Kidney tubule cell (primary cell): ENCODE measurements around the gene RAP1B.
A peak's percentile ranks its signal among the peaks of the same experiment; 100 is the strongest.

ENCODE experiments used
- DNase-seq: peaks from one replicate; pipeline ENCODE4 v3.0.0-alpha.2; 2018; ENCODE audit warnings: low spot score

Gene RAP1B

DNA sequence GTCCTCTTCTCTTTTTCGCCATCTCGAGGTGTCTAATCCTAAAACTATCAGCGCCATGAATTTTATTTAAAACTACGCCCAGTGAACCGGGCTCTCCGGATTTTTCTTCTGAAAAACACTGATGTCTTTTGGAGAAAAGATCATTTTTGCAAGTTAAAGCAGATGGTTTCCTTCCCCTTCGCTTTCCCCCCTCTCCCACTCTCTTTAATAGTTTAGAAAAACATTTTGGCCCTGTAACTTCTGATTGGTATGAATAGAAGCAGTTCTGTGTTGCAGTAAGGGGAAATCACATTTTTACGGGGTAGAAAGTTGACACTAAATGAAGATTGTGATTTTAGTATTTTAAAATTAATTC, 1.1 kb downstream of the RAP1B start:
- DNase-seq, result no peak

DNA sequence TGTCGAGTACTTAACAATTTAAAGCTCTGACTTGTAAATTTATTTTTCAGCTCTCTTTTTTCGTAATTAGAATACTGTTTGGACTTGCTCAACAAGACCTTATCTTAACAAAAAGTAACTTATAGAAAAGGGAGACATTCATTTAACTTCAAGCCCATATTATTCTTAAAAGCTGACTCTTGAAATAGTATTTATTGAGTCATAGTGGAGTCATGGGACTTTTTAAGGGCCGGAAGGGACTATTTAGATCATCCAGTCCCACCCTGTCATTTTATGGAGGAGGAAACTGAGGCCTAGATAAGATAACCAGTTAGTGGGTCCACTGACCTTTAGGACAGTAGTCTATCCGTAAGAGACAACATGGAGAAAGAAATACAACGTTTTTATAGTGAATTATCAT, 1.5 kb downstream of the RAP1B start:
- DNase-seq, result peak; percentile 44

DNA sequence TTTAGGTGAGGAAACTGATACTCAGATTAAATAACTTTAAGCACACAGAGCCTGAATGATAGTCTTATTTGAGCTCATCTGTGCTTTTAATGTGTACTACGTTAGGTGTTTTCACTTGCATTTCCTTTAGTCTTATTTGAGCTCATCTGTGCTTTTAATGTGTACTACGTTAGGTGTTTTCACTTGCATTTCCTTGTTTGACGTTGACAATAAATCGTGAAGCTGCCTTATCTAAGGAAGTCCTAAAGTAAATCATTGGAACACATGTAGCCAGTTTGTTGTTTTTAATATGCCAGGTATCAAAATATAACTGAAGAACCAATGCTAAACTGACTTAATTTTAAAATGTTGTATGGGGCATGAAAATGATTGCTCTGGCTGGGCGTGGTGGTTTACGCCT, 2.0 kb downstream of the RAP1B start:
- DNase-seq, result no peak

DNA sequence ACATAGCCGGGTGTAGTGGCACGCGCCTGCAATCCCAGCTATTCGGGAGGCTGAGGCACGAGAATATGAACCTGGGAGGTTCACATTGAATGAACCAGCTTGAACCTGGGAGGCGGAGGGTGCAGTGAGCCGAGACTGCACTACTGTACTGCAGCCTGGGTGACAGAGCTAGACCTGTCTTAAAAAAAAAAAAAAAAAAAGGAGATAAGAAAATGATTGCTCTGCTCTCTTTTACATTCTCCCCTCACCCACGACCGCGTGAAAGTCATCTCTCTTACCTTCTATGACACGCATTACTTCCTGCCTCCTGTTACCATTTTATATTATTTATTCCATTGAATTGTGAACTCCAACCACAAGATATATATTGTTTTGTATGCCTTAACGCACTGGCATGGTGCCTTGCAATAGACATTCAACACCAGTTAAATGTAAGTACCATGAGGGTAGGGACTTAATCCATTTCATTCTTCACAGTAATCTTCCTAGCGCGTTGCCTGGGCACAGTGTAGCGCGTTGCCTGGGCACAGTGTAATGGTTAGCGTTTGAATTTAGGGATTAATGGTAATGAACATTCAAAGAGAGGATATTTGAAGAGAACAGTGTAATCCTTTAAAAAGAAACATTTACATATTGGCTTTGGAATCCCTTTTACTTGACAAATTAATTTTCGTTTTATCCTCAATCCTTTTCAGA, 2.7 kb downstream of the RAP1B start:
- peak; percentile 16 for DNase-seq

DNA sequence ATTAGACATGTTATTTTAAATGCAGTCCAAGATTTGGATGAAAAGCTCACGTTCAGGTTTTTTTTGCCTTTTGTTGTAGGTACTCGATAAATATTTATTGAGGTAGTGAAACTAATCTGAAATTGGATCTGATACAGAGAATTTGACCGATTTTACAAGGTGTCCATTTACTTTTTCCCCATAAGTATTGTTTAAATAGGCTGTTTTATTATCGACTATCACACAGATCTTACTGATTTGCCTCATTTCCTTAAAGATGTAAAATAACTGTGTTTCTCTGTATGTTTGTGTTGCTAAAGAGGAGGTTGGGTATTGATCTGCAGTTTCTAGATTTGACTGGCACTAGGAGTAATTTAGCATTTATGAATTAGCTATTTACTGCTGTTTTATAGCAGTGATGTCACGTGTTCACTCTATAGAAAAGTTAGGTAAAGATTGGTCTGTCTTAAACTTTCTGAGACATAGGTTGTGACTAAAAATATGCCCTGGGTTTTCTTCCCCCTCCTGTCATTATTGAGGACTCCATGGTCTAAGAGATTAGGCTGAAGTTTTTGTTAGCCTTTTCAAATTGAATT, 3.5 kb downstream of the RAP1B start:
- no peak for DNase-seq

DNA sequence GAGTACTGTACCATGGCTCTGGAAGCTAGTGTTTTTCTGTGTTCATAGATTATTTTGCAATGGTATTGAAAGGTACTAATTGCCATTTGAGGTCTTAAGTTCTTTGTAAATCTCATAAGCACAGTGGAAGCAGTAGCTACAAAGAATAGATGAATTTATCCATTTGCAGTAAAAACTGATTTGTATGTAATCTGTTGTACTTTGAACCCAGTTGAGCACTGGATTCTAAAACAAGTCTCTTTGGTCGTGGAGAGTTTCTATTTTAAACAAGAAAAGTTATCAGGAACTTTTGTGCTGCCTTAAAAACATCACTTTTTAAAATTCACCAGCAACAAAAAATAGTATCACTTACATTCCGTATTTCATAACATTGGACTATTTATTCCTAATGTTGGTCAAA, 4.1 kb downstream of the RAP1B start:
- no peak for DNase-seq

DNA sequence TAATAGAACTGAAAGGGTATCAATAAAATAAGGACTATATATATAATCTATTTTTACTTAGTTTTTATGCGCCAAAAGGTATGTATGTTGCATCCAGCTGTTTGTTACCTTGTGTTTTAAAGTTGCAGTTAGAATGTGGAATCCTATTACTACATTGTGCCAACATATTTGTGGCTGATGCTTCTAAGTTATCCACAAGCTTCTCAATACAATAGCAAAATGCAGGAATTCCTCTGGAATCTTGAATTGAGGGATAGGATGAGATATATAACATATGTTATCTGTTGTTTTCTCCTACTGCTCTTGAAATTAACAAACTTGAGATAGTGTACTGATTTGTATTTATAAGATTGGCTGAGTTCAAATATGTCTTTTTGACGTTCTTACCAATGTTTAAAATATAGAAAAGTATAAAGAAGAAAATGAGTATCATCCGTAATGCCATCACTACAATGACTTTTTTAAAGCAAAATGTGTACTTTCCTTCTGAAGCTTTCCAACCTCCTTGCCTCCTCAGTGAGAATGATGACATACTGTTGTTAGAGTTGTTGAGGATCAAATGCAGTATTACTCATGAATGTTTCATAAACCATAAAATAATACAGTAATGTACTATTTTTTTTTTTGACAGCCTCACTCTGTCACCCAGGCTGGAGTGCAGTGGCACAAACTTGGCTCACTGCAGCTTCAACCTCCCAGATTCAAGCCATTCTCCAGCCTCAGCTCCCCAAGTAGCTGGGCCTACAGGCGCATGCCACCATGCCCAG, 6.6 kb downstream of the RAP1B start:
- no peak for DNase-seq

DNA sequence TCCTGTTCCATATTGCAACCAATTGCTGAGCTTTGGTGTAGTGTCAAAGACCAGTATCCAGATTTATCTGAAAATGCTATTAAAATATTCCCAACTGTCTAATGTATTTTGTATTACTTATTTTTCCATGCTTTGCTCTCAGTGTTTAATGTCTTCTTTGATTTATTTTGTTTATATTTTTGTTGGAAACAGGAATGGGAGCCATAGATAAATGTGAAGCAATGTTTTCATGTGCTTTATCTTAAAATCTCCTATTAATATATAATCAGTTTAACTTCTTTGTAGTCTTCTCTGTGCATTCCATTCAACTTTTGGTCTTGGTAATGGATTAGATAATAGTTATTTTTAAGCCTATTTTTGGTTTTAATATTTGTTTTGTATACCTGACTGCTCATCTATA, 8.8 kb downstream of the RAP1B start:
- no peak for DNase-seq

DNA sequence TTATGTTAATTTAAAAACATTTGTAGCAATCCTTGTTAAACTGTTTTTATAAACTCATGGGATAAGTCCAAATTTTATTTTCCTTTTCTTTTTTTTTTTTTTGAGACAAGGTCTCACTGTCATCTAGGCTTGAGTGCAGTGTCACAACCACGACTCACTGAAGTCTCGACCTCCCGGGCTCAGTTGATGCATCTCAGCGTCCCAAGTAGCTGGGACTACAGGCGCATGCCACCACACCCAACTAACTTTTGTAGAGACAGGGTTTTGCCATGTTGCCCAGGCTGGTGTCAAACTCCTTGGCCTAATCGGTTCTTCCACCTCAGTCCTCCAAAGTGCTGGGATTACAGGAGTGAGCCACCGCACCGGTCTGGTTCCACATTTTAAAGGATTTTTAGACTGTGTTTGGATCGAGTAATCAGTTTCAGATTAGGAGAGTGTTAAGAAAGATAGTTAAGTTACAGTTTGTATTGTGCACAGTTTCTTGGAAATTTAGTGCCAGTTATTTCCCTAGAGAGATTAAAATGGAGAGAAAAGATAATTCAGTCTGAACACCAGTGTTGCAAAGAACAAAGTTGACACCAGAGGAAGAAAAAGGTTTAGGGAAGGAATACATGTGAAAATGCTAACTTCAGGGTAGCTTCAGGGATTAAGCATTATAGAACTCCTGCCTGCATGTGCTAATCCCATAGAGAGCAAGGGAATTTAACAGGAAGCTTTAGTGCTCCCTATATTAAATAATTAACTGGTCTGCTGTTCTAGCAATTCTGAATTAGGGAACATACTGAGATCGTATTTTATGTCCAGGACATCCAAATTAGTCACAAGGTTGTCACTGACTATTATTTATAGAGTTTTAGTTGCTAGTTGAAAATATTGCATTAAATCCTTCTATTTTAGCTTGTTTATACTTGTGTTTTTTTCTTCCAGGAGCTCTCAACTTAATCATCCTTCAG, 10.1 kb downstream of the RAP1B start:
- DNase-seq, result no peak

DNA sequence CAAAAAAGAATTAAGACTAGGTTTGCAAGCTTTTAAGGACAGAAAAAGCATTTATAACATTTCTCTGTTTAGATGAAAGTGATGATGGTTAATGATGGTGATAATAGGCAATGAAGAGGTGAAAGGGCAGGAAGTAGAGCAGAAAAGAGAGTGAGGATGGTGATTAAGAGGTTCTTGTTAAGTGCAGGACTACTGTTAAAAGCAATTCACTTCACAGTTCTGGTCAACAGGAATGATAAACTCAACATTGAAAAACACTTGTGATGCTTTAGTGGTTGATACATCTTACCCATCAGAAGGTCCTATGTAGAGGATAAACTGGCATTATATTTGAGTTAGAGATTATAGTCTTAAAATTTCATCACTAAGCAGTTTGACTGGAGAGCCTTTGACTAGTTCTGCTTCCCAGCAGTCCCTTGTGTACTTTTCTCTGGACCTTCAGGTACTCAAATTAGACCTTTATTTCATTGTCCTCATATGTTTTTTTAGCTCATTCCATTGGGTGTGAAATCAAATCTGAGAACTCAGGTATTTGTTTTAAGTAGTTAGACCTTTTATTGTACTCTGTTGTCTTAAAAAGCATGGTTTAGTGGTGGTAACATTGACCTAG, 10.9 kb downstream of the RAP1B start:
- DNase-seq, result no peak

DNA sequence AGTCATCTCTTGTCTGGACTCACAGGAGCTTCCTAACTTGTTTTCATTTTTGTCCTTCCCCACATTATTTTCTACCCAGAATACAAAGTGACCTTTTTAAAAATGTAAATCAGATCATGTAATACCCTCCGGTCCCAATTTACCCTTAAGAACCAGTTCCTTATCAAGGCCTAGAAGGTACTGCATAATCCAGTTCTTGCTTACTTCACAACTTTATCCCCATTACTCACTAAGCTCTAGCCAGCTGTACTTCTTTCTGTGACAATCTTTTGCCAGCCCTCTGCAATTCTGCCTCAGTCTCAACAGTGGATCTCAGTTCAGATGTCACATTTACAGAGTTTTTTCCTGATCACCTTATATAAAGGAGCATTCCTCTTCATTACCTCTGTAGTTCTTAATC, 11.6 kb downstream of the RAP1B start:
- DNase-seq, result no peak

DNA sequence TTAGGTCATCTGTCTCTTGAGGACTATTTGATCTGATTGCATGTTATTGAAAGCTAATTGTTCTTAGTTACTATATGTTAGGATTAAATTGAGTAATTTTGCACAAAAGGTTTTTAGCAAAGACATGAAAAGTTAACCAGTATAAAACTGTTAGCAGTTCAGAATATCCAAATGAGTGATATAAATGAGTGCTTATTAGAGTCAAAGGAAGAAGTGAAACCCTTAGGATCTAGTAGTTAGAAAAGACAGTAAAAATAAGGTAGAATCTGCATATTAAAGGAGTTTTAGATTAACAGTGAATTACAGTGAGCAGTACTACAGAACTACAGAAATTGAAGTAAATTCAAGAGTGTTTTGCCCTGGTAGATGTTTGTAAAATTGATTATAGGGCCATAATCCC, 12.4 kb downstream of the RAP1B start:
- no peak for DNase-seq

DNA sequence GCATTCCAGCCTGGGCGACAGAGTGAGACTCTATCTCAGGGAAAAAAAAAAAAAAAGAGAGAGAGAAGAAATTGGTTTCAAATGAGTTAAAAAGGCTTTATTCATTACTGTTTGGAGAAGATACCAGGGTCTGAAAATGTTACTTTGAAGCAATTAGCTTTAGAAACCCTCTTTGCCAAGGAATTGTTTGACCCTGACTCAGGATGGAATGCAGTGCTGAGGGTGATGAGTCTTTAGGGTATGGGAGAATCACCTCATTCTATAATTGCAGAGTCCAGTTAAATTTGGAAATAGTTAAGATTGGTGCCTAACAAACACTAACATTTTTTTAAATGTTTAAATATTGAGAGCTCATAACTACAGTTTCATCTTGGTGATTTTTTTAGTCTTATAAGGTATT, 13.3 kb downstream of the RAP1B start:
- DNase-seq, result peak; percentile 37

DNA sequence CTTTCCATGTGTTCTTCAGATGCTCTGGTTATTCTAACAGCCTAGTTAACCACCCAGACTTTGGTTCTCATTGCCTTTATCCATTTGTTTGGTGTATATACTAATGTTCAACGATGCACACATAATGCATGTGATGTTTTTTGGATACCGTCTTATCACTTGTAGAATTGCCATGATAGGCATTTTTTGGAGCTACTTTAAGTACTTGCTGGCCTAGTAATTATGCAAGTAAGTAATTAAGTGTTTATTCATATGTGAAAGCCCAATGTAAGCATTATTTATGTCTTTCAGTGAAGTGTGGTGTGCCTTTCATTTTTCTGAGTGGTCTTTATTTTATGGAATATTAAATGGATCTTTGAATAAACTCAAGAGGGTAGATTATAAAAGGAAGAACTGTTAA, 14.2 kb downstream of the RAP1B start:
- no peak for DNase-seq

DNA sequence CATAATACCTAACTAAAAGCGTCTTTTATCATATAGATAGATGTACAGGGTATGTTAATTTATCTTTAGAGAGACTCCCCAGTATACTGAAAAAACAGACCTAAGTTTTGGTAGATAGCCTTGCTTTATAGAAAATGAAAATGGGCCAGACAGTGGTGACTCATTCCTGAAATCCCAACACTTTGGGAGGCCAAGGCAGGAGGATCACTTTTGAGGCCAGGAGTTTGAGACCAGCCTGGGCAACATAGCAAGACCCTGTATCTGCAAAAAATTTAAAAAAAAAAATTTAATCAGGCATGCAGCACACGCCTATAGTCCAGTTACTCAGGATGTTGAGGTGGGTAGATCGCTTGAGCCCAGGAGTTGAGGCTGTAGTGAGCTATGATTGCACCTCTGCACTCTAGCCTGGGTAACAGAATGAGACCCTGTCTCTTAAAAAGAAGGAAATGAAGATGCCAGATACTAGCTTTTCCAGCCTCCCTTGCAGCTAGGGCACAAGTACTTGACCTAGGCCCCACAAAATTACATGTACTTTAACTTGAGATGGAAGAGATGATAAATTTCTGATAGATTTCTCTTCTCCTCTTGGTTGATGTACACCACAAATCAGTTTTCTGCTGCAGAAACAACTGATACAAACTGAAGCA, 17.1 kb downstream of the RAP1B start:
- no peak for DNase-seq

DNA sequence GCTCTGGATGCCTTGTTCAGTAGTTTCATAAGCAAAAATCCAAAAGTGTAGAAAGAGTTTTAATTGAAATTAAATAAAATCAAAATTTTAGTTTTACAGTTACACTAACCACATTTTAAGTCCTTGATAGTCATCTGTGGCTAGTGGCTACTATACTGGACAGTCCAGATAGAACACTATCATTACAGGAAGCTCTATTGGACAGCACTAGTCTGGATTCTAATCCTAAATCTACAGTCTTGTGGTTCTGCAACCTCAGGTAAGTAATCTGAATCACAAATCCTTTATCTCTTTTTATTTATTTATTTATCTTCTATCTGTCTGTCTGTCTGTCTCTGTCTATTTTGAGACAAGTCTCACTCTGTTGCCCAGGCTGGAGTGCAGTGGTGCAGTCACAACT, 18.0 kb downstream of the RAP1B start:
- no peak for DNase-seq

DNA sequence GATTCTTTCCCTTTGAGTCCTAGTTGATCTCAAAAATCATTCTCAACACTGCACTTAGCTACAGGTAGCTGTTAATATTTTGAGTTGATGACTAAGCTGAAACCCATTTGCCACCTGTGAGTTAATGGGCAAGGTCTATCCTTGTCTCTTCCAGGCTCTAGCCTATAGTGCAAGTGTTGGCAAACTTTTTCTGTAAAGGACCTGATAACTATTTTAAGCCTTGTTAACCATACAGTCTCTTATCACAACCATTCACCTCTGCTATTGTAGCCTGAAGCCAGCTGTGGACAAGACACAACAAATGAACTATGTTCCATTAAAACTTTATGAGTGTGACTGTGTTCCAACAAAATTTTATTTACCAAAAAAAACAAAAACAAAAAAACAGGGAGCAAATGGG, 19.4 kb downstream of the RAP1B start:
- peak; percentile 66 for DNase-seq

DNA sequence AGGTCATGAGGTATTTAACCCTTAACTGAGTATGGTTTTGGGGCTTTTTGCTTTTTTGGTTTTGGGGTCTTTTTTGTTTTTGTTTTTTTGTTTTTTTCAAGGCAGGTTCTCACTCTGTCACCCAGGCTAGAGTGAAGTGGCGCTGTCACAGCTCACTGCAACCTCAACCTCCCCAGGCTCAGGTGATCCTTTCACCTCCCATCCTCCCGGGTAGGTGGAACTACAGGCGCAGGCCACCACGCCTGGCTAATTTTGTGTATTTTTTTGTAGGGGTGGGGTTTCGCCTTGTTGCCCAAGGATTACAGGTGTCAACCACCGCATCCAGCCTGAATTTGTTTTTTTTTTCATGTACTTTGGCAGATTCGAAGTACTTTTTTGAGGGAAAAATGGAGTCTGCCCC, 19.9 kb downstream of the RAP1B start:
- DNase-seq, result no peak

DNA sequence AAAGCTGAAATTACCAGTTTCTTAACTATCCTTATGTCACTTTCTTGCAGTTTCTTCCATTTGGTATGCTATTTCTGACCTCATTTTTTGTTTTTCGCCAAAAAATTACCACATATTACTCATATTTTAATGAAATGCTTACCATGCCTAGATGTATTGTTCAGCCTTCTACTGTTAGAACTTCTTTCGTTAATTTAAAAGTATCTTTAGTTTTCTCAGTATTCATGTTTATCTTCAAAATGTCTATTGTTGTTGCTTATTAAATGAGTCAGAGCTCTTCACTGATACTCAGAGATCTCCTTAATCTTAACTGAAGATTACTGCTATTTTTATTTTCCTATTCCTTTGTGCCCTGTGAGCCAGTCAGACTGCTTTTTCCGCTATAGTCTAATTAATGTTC, 20.5 kb downstream of the RAP1B start:
- DNase-seq, result no peak

DNA sequence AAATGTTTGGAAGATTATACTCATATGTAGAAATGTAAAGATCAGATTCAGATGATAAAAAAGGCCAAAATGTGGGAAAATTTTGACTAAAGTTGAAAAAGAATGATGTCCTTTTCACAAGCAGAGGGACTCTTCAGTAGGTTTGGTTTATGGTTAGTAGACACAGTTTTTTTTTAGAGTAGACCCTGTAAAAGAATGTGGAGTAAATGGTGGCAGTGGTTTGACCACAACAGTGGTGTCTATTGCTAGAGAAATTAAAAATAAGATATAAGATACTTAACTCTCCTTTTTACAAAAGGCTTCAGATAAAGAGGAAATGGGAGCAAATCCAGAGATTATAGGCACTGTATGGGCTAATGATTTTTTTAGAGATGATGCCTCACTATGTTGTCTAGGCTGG, 21.8 kb downstream of the RAP1B start:
- no peak for DNase-seq
